GM23248 (cell line): ENCODE results near the gene SHB. TPM values are rescaled to one million over a fixed set of nuclear protein-coding genes. Genes with fewer than 3 reads are reported as not detected.

Experiments used
- DNase-seq: peaks from one replicate; pipeline ENCODE4 v3.0.0-alpha.2; 2015
- H2AFZ ChIP-seq: fragments of 200-600 bp; sonication (generic); 2 replicates; pipeline ENCODE4 v1.6.1; 2016; ENCODE audit warnings: antibody characterized with exemption
- H3F3A ChIP-seq: fragments of 200-600 bp; sonication (generic); 2 replicates; pipeline ENCODE4 v1.6.1; 2016; ENCODE audit warnings: mild to moderate bottlenecking, antibody characterized with exemption, mixed run types; ENCODE audit not compliant: insufficient read depth
- H3K27ac ChIP-seq: fragments of 200-600 bp; sonication (generic); 2 replicates; pipeline ENCODE4 v1.5.1; 2016; ENCODE audit warnings: mild to moderate bottlenecking
- H3K27me3 ChIP-seq: fragments of 200-600 bp; sonication (generic); replicated peaks from 2 replicates; pipeline ENCODE4 v1.6.1; 2016; ENCODE audit warnings: mild to moderate bottlenecking; ENCODE audit not compliant: insufficient read depth
- H3K36me3 ChIP-seq: fragments of 200-600 bp; sonication (generic); 2 replicates; pipeline ENCODE4 v1.6.1; 2016; ENCODE audit warnings: low read depth, mild to moderate bottlenecking
- H3K4me1 ChIP-seq: fragments of 200-600 bp; sonication (generic); 2 replicates; pipeline ENCODE4 v1.6.1; 2016; ENCODE audit warnings: mild to moderate bottlenecking; ENCODE audit not compliant: insufficient read depth
- H3K4me2 ChIP-seq: fragments of 200-600 bp; sonication (generic); one replicate; pipeline ENCODE4 v1.6.1; 2016; ENCODE audit warnings: mild to moderate bottlenecking; ENCODE audit not compliant: unreplicated experiment
- H3K4me3 ChIP-seq: fragments of 200-600 bp; sonication (generic); 2 replicates; pipeline ENCODE4 v1.5.1; 2016; ENCODE audit warnings: mild to moderate bottlenecking
- H3K79me2 ChIP-seq: fragments of 200-600 bp; sonication (generic); 2 replicates; pipeline ENCODE4 v1.6.1; 2016; ENCODE audit warnings: mild to moderate bottlenecking; ENCODE audit not compliant: insufficient read depth
- H3K9ac ChIP-seq: fragments of 200-600 bp; sonication (generic); 2 replicates; pipeline ENCODE4 v1.6.1; 2016; ENCODE audit warnings: mild to moderate bottlenecking
- H3K9me2 ChIP-seq: fragments of 200-600 bp; sonication (generic); 2 replicates; pipeline ENCODE4 v1.6.1; 2016; ENCODE audit warnings: mixed run types, mild to moderate bottlenecking, moderate library complexity; ENCODE audit not compliant: insufficient read depth
- H3K9me3 ChIP-seq: fragments of 200-600 bp; sonication (generic); one replicate; pipeline ENCODE4 v1.6.1; 2017; ENCODE audit warnings: low read depth
- H4K20me1 ChIP-seq: fragments of 200-600 bp; sonication (generic); 2 replicates; pipeline ENCODE4 v1.6.0; 2016; ENCODE audit not compliant: insufficient read depth
- EZH2 ChIP-seq: fragments of 200-600 bp; sonication (generic); IDR thresholded peaks from 2 replicates; pipeline ENCODE4 v1.6.1; 2018; ENCODE audit warnings: antibody characterized with exemption, mild to moderate bottlenecking; ENCODE audit not compliant: insufficient read depth, poor library complexity, severe bottlenecking
- EZH2phosphoT487 ChIP-seq: fragments of 200-600 bp; sonication (generic); IDR thresholded peaks from 2 replicates; pipeline ENCODE4 v1.6.1; 2018; ENCODE audit warnings: antibody characterized with exemption, moderate library complexity, mild to moderate bottlenecking, low read depth; ENCODE audit not compliant: insufficient read depth
- whole genome bisulfite sequencing, 2 experiments: methylation state at CpG; one replicate each; pipeline ENCODE4 v1.1.6; 2015 to 2017; ENCODE audit warnings: low lambda C conversion rate in 2 of 2, low coverage in 1 of 2; ENCODE audit errors: missing lambda C conversion rate in 2 of 2; 5-methylcytosine and 5-hydroxymethylcytosine counted together
- in situ Hi-C: fragments of 300-500 bp; cut with MboI; formaldehyde crosslinking; loops from 2 replicates; pipeline ENCODE4 v1.15.0; 2020
- polyA plus RNA-seq: library from polyadenylated mRNA; unstranded; fragments of >200 nt; fragmentation: Nextera tagmentation; extraction: Ambion mirVana; gene quantifications from 2 replicates; pipeline ENCODE4 v1.2.1, GENCODE V29; 2016
- total RNA-seq: library from RNA; depleted of rRNA; stranded (reverse); fragments of >200 nt; shearing (Covaris generic); gene quantifications from 2 replicates; pipeline ENCODE4 v1.2.3, GENCODE V29; 2014

Gene SHB
- total and polyA plus RNA-seq, 2 experiments from 2014 or later = 3.9 to 11.1 TPM

GRCh38 chr9:37984278-37984671 is 84.8 kb downstream of the SHB start:
- in situ Hi-C loops = no loop called here
- no peak for DNase-seq
- Histone ChIP-seq H3K9me3 (no peaks in the 10 kb centered on the region), H3K4me2 (peak overlapping the region; percentile 6), H3F3A (no peaks in the 10 kb centered on the region), H3K9ac (0 out of 2 replicates have a peak overlapping the region, but pooled peaks have one; percentile 18), H3K27ac (no peak overlapping the region), H3K79me2 (peaks cover 81% of the 10 kb centered on the region), H3K9me2 (no peaks in the 10 kb centered on the region), H3K36me3 (no peaks in the 10 kb centered on the region), H2AFZ (no peak overlapping the region), H3K4me3 (no peak overlapping the region), H3K4me1 (peaks cover 11% of the 10 kb centered on the region), H3K27me3 (no peaks in the 10 kb centered on the region), H4K20me1 (no peaks in the 10 kb centered on the region)
- 81 to 94% methylated on average over 5 of the region's 5 CpGs for WGBS, 2 experiments
- no peak for TF ChIP-seq EZH2phosphoT487

- H3K36me3 ChIP-seq = no peaks in the 10 kb centered on the region
- no peak overlapping the region for H2AFZ ChIP-seq
- H3K4me1 ChIP-seq = peaks cover 11% of the 10 kb centered on the region
- H3K4me2 ChIP-seq = no peak overlapping the region
- in situ Hi-C loops = no loop called here
- no peaks in the 10 kb centered on the region for H3K9me3 ChIP-seq
- TF ChIP-seq EZH2 = no peak
- no peak for TF ChIP-seq EZH2phosphoT487
- H3K4me3 ChIP-seq = no peak overlapping the region
- no peak for DNase-seq
- no peaks in the 10 kb centered on the region for H3K9me2 ChIP-seq
- H3F3A ChIP-seq = no peaks in the 10 kb centered on the region
- 97 to 98% methylated on average over 12 of the region's 12 CpGs for WGBS, 2 experiments
- peaks cover 81% of the 10 kb centered on the region for H3K79me2 ChIP-seq
- no peak overlapping the region for H3K27ac ChIP-seq
- H3K9ac ChIP-seq = no peak overlapping the region
- no peaks in the 10 kb centered on the region for H3K27me3 ChIP-seq
- no peaks in the 10 kb centered on the region for H4K20me1 ChIP-seq
Measured at GRCh38 chr9:37983381-37984067, 85.5 kb downstream of the SHB start.

- Histone ChIP-seq H2AFZ (no peak overlapping the region), H4K20me1 (no peaks in the 10 kb centered on the region), H3K27me3 (no peaks in the 10 kb centered on the region), H3K27ac (no peak overlapping the region), H3K9me2 (no peaks in the 10 kb centered on the region), H3K4me3 (no peak overlapping the region), H3K4me2 (no peak overlapping the region), H3K9me3 (no peaks in the 10 kb centered on the region), H3K9ac (no peak overlapping the region), H3F3A (peaks cover 16% of the 10 kb centered on the region), H3K36me3 (no peaks in the 10 kb centered on the region), H3K79me2 (peaks cover 70% of the 10 kb centered on the region), H3K4me1 (peaks cover 24% of the 10 kb centered on the region)
- in situ Hi-C loops = no loop called here
- 84 to 90% methylated on average over 5 of the region's 5 CpGs for WGBS, 2 experiments
- TF ChIP-seq EZH2 = no peak
- TF ChIP-seq EZH2phosphoT487 = no peak
- DNase-seq = no peak
Measured at GRCh38 chr9:37979844-37980243, 89.2 kb downstream of the SHB start.

GRCh38 chr9:37978983-37979382 is 90.0 kb downstream of the SHB start:
- H3K27me3 ChIP-seq = no peaks in the 10 kb centered on the region
- no peak for DNase-seq
- no peaks in the 10 kb centered on the region for H3K36me3 ChIP-seq
- no peak for TF ChIP-seq EZH2
- no peak for TF ChIP-seq EZH2phosphoT487
- WGBS, 2 experiments = 64 to 74% methylated on average over 3 of the region's 3 CpGs
- no peak overlapping the region for H3K9ac ChIP-seq
- H4K20me1 ChIP-seq = no peaks in the 10 kb centered on the region
- peaks cover 16% of the 10 kb centered on the region for H3F3A ChIP-seq
- H3K79me2 ChIP-seq = peaks cover 64% of the 10 kb centered on the region
- no peak overlapping the region for H3K4me3 ChIP-seq
- no peak overlapping the region for H3K4me2 ChIP-seq
- no peak overlapping the region for H2AFZ ChIP-seq
- in situ Hi-C loops = no loop called here
- H3K27ac ChIP-seq = no peak overlapping the region
- H3K9me3 ChIP-seq = no peaks in the 10 kb centered on the region
- no peaks in the 10 kb centered on the region for H3K9me2 ChIP-seq
- H3K4me1 ChIP-seq = peaks cover 25% of the 10 kb centered on the region
